Measurements from ENCODE around the gene DNAJC2.

DNA sequence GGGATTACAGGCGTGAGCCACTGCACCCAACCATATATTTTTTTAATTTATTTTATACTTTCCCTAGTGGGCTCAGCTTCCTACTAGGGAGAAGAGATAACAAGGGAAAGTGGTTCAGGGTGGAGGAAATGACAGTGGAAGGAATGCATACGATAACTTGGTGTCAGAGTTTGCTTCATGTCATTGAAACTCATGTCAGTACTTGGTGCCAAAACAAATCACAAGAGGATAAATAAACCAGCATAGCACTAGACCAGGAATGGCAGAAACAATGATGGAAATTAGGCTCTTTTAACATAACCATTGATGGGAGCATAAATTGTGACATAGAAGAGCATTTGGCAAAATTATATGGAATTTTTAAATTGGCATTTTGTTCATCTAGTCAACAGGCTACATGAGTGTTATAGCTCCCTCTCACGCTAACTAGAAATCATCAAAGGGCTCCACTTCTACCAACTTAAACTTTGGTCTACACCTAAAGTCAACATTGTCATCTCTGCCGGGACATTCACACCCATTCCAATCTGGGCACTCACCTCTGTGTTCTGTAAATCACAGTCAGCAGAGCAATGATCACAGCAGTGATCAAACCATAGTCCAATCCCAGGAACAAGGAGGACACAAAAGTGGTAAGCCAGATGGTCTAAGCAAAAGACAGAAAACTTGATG, 44.0 kb upstream of the DNAJC2 start:
- TF ChIP-seq TCF4 (CRISPR knock-in tag; IDR thresholded peaks at IDR 0.05; ENCODE audit: borderline replicate concordance) (no peak), ARNTL (CRISPR knock-in tag; IDR thresholded peaks at IDR 0.05; ENCODE audit: borderline replicate concordance, low read depth) (no peak), GLIS3 (CRISPR knock-in tag; IDR thresholded peaks at IDR 0.05) (no peak), CSDC2 (CRISPR knock-in tag; IDR thresholded peaks at IDR 0.05) (no peak), ZC3H10 (CRISPR knock-in tag; IDR thresholded peaks at IDR 0.05) (no peak), ESRRG (CRISPR knock-in tag; IDR thresholded peaks at IDR 0.05) (no peak), ZFP30 (CRISPR knock-in tag; IDR thresholded peaks at IDR 0.05) (no peak), ZNF8 (CRISPR knock-in tag; IDR thresholded peaks at IDR 0.05) (no peak), SNAI2 (CRISPR knock-in tag; IDR thresholded peaks at IDR 0.05) (no peak)
- TF ChIP-seq, protein P1, sequence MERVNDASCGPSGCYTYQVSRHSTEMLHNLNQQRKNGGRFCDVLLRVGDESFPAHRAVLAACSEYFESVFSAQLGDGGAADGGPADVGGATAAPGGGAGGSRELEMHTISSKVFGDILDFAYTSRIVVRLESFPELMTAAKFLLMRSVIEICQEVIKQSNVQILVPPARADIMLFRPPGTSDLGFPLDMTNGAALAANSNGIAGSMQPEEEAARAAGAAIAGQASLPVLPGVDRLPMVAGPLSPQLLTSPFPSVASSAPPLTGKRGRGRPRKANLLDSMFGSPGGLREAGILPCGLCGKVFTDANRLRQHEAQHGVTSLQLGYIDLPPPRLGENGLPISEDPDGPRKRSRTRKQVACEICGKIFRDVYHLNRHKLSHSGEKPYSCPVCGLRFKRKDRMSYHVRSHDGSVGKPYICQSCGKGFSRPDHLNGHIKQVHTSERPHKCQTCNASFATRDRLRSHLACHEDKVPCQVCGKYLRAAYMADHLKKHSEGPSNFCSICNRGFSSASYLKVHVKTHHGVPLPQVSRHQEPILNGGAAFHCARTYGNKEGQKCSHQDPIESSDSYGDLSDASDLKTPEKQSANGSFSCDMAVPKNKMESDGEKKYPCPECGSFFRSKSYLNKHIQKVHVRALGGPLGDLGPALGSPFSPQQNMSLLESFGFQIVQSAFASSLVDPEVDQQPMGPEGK (CRISPR knock-in tag; IDR thresholded peaks at IDR 0.05; ENCODE audit: borderline replicate concordance) = no peak
- TF ChIP-seq, protein P2, sequence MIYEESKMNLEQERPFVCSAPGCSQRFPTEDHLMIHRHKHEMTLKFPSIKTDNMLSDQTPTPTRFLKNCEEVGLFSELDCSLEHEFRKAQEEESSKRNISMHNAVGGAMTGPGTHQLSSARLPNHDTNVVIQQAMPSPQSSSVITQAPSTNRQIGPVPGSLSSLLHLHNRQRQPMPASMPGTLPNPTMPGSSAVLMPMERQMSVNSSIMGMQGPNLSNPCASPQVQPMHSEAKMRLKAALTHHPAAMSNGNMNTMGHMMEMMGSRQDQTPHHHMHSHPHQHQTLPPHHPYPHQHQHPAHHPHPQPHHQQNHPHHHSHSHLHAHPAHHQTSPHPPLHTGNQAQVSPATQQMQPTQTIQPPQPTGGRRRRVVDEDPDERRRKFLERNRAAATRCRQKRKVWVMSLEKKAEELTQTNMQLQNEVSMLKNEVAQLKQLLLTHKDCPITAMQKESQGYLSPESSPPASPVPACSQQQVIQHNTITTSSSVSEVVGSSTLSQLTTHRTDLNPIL (CRISPR knock-in tag; IDR thresholded peaks at IDR 0.05; ENCODE audit: low read depth) = no peak
- TF ChIP-seq, protein P3, sequence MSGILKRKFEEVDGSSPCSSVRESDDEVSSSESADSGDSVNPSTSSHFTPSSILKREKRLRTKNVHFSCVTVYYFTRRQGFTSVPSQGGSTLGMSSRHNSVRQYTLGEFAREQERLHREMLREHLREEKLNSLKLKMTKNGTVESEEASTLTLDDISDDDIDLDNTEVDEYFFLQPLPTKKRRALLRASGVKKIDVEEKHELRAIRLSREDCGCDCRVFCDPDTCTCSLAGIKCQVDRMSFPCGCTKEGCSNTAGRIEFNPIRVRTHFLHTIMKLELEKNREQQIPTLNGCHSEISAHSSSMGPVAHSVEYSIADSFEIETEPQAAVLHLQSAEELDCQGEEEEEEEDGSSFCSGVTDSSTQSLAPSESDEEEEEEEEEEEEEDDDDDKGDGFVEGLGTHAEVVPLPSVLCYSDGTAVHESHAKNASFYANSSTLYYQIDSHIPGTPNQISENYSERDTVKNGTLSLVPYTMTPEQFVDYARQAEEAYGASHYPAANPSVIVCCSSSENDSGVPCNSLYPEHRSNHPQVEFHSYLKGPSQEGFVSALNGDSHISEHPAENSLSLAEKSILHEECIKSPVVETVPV (CRISPR knock-in tag; IDR thresholded peaks at IDR 0.05) = no peak
